ENCODE measurements around the gene KCNIP4. TPM values are rescaled to one million over a fixed set of nuclear protein-coding genes. Genes with fewer than 3 reads are reported as not detected.
"Not testable (repeated sequence)": the region's sequence is repeated elsewhere in the genome, so short reads cannot be mapped to it uniquely, and the experiment has no call there.

Gene KCNIP4
- total and polyA plus RNA-seq, 12 donors, result 0.44 to 4.1 (median 1.6) TPM

GRCh38 chr4:20805716-20806115 lies 1142.9 kb downstream of the KCNIP4 start:
- Histone ChIP-seq H3K4me1 (replicated peaks in 1 of 2) (no peaks in the 10 kb centered on the region), H3K27ac (no peak overlapping the region), H3K36me3 (replicated peaks in 1 of 2) (no peaks in the 10 kb centered on the region), H3K27me3 (no peaks in the 10 kb centered on the region), H3K4me3 (no peak overlapping the region), H3K9me3 (replicated peaks in 1 of 3) (no peaks in the 10 kb centered on the region)
- 76 to 90% (median 83%) methylated on average over 1 of the region's 1 CpG for WGBS, 4 donors
- TF ChIP-seq CTCF (IDR thresholded peaks at IDR 0.05) (no peak), POLR2A (IDR thresholded peaks at IDR 0.05) (no peak)
- intact Hi-C loops (cut with DNase I), result no loop called here
- no peak for DNase-seq

- intact Hi-C loops (cut with DNase I), result no loop called here
- 87 to 93% (median 88%) methylated on average over 2 of the region's 2 CpGs for WGBS, 4 donors
- no peaks in the 10 kb centered on the region for H3K27me3 ChIP-seq
- no peak overlapping the region for H3K27ac ChIP-seq
- DNase-seq, result no peak
- H3K36me3 ChIP-seq (replicated peaks in 1 of 2), result no peaks in the 10 kb centered on the region
- H3K4me3 ChIP-seq, result no peak overlapping the region
- H3K4me1 ChIP-seq (replicated peaks in 1 of 2), result no peaks in the 10 kb centered on the region
- no peaks in the 10 kb centered on the region for H3K9me3 ChIP-seq (replicated peaks in 1 of 3)
- TF ChIP-seq POLR2A (IDR thresholded peaks at IDR 0.05) (no peak), CTCF (IDR thresholded peaks at IDR 0.05) (no peak)
Observed at GRCh38 chr4:20787940-20788665, 1160.5 kb downstream of the KCNIP4 start.

- intact Hi-C loops (cut with DNase I); H3K4me1 ChIP-seq (replicated peaks in 1 of 2); H3K4me3 ChIP-seq; DNase-seq; H3K9me3 ChIP-seq (replicated peaks in 1 of 3); H3K27me3 ChIP-seq; H3K27ac ChIP-seq; H3K36me3 ChIP-seq (replicated peaks in 1 of 2): not testable (repeated sequence)
- WGBS, 4 donors, result 82 to 90% (median 86%) methylated on average over 1 of the region's 1 CpG
Observed at GRCh38 chr4:20783134-20783533, 1165.4 kb downstream of the KCNIP4 start.

GRCh38 chr4:20778896-20779295 lies 1169.7 kb downstream of the KCNIP4 start:
- H3K4me3 ChIP-seq, result no peak overlapping the region
- no peaks in the 10 kb centered on the region for H3K27me3 ChIP-seq
- H3K27ac ChIP-seq, result no peak overlapping the region
- intact Hi-C loops (cut with DNase I), result loop anchor here in 1 of 2 donors (10.0 kb wide), 1 partner anchor 356 kb away; no protein-coding TSS in a partner anchor
- H3K36me3 ChIP-seq (replicated peaks in 1 of 2), result no peaks in the 10 kb centered on the region
- WGBS, 4 donors, result 44 to 63% (median 60%) methylated on average over 1 of the region's 1 CpG
- H3K9me3 ChIP-seq (replicated peaks in 1 of 3), result no peaks in the 10 kb centered on the region
- no peaks in the 10 kb centered on the region for H3K4me1 ChIP-seq (replicated peaks in 1 of 2)
- DNase-seq, result no peak
- TF ChIP-seq POLR2A (IDR thresholded peaks at IDR 0.05) (no peak), CTCF (IDR thresholded peaks at IDR 0.05) (no peak)
